Measurements from ENCODE around the gene STRIP1.

- no peak for TF ChIP-seq CTCF (conservative IDR thresholded peaks at IDR 0.05)
- TF ChIP-seq ZFX (IDR thresholded peaks at IDR 0.05) = no peak
These were observed 50.0 kb downstream of the STRIP1 start for GRCh38 chr1:110084227-110085078.
